Measurements from ENCODE around the gene ARHGAP11B.
"Not testable (repeated sequence)": the region's sequence is repeated elsewhere in the genome, so short reads cannot be mapped to it uniquely, and the experiment has no call there.

The ARHGAP11B gene

DNA sequence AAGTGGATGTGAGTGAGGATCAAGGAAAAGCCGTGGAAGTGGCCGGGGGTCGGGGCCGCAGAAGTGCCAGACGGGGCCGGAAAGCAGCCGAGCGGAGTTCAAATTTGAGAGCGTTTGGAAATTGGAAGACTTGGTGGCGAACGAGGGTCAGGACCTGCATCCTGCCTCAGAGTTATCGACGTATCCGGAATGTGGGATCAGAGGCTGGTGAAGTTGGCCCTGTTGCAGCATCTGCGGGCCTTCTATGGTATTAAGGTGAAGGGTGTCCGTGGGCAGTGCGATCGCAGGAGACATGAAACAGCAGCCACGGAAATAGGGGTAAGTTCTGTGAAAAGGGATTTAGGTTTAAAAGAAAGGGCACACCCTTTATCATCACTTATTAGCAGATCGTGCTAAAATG lies 704 bp downstream of the ARHGAP11B start:
- not testable (repeated sequence) for H2BK120ac ChIP-seq (ENCODE audit: low read depth, low read length, poor library complexity, severe bottlenecking); H2BK15ac ChIP-seq (ENCODE audit: low read depth, low read length); H2BK5ac ChIP-seq (ENCODE audit: insufficient read length, low read length); H3K9me3 ChIP-seq (ENCODE audit: control insufficient read depth, low read depth, low read length); H3K36me3 Mint-ChIP-seq (ENCODE audit: insufficient read depth in 1 of 3, low read depth in 3 of 3); H3K79me1 ChIP-seq (ENCODE audit: insufficient read depth, low read depth, low read length, poor library complexity, severe bottlenecking); H3K14ac ChIP-seq (ENCODE audit: insufficient read depth, low read length); H3K9me3 Mint-ChIP-seq; H3T11ph ChIP-seq (ENCODE audit: low read length); H3K23me2 ChIP-seq (ENCODE audit: insufficient read length, low read depth, low read length, poor library complexity, severe bottlenecking); H2AK5ac ChIP-seq (ENCODE audit: insufficient read length, low read length); H2BK20ac ChIP-seq (ENCODE audit: low read depth, low read length, poor library complexity, severe bottlenecking); H3K23ac ChIP-seq (ENCODE audit: insufficient read length, low read depth, low read length); H4K8ac ChIP-seq (replicated peaks; ENCODE audit: insufficient read length, low read depth, low read length); H3K27me3 Mint-ChIP-seq (ENCODE audit: low read depth); H4K91ac ChIP-seq (ENCODE audit: insufficient read length, low read depth, low read length); DNase-seq; H3K79me2 ChIP-seq (ENCODE audit: insufficient read depth, low read length); H3K4me1 ChIP-seq (ENCODE audit: insufficient read depth, low read length); H3K56ac ChIP-seq (ENCODE audit: insufficient read length, low read depth, low read length); H4K20me1 ChIP-seq (ENCODE audit: control insufficient read depth, insufficient read depth, insufficient read length); H3K4ac ChIP-seq (ENCODE audit: low read depth, low read length); H3K18ac ChIP-seq (ENCODE audit: insufficient read length, low read depth, low read length); H2BK12ac ChIP-seq (ENCODE audit: insufficient read length, low read depth, low read length); H3K27me3 ChIP-seq (ENCODE audit: insufficient read depth, low read length); H4K5ac ChIP-seq (ENCODE audit: insufficient read length, low read depth, low read length); H3K27ac ChIP-seq (ENCODE audit: insufficient read length, low read depth, low read length); H2AFZ ChIP-seq (ENCODE audit: low read length)
- Mint-ChIP-seq H3K4me3 (peak overlapping the region; percentile 98 to 100), H3K4me1 (peaks cover 7 to 18% of the 10 kb centered on the region in 2 experiments), H3K27ac (peak overlapping the region; percentile 96 to 99 (median 98))
- no CpG with 5 or more reads among the region's 20 CpGs for WGBS (ENCODE audit: extremely low coverage, insufficient read length, low lambda C conversion rate)
- H3K4me2 ChIP-seq (ENCODE audit: insufficient read depth, insufficient read length, low read length): peak overlapping the region; percentile 57
- H3K9ac ChIP-seq (ENCODE audit: extremely low read depth, insufficient read length, low read length): peak overlapping the region; percentile 85

All from H9 (cell line).